ENCODE results near the gene CPNE7.

DNA sequence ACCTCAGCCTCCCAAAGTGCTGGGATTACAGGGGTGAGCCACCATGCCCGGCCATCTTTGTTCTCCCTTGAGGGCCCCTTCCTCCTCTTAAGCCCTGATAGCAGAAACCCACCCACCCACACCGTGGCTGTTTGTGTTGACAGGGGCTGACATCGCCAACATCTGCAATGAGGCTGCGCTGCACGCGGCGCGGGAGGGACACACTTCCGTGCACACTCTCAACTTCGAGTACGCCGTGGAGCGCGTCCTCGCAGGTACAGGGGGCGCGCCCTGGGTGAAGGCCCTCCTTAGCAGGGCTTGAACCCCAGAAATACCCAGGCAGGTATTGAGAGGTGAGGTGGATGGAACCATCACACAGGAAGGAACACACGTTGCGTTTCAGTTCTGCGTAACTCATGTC, 27.7 kb upstream of the CPNE7 start:
- TF ChIP-seq, protein P1, sequence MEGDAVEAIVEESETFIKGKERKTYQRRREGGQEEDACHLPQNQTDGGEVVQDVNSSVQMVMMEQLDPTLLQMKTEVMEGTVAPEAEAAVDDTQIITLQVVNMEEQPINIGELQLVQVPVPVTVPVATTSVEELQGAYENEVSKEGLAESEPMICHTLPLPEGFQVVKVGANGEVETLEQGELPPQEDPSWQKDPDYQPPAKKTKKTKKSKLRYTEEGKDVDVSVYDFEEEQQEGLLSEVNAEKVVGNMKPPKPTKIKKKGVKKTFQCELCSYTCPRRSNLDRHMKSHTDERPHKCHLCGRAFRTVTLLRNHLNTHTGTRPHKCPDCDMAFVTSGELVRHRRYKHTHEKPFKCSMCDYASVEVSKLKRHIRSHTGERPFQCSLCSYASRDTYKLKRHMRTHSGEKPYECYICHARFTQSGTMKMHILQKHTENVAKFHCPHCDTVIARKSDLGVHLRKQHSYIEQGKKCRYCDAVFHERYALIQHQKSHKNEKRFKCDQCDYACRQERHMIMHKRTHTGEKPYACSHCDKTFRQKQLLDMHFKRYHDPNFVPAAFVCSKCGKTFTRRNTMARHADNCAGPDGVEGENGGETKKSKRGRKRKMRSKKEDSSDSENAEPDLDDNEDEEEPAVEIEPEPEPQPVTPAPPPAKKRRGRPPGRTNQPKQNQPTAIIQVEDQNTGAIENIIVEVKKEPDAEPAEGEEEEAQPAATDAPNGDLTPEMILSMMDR (IDR thresholded peaks at IDR 0.05): no peak
- no peak for TF ChIP-seq POLR2A (IDR thresholded peaks at IDR 0.05)

All from lower leg skin (tissue), 3 donors.